ENCODE data around the gene ICAM5. TPM values are rescaled to one million over a fixed set of nuclear protein-coding genes. Genes with fewer than 3 reads are reported as not detected.

ICAM5 gene
- total and polyA plus RNA-seq, 10 of the 15 experiments (the other 5 are each of a cell fraction or from before 2014, with no cell fraction given): 0.14 to 4.6 (median 0.94) TPM; not detected in 2

- TF ChIP-seq ZZZ3 (IDR thresholded peaks at IDR 0.05; ENCODE audit: control insufficient read depth, insufficient read length, low read depth) (no peak), SPI1 (IDR thresholded peaks at IDR 0.05; ENCODE audit: borderline replicate concordance, insufficient read depth, low read depth, low read length) (no peak)
Measured at GRCh38 chr19:10294368-10294697, 4.6 kb downstream of the ICAM5 start (continued).

GRCh38 chr19:10295305-10295846, 5.6 kb downstream of the ICAM5 start:
- ChIA-PET RAD21 (ENCODE audit: unreplicated experiment) (no interaction called here), POLR2A (interaction anchor here (0.6 to 1.6 kb wide), 2 partner anchors 15 to 209 kb away, joined by 4 read pairs; no protein-coding TSS in a partner anchor), CTCF (interaction anchor here (0.8 kb wide), 1 partner anchor 365 kb away, joined by 3 read pairs; no protein-coding TSS in a partner anchor), SMC1A (ENCODE audit: uncharacterized antibody, unreplicated experiment) (no interaction called here)
- Histone ChIP-seq H4K20me1 (ENCODE audit: control insufficient read depth, insufficient read depth) (no peaks in the 10 kb centered on the region), H3K4me3 (peak overlapping the region; percentile 52; the same call in 1 of the 2 replicates), H3K9me3 (replicated peaks; ENCODE audit: control insufficient read depth, insufficient read depth, low read length) (no peaks in the 10 kb centered on the region; the same call in 2 of the 3 replicates), H3K4me1 (ENCODE audit: control insufficient read depth, insufficient read depth, low read length) (peaks cover 31% of the 10 kb centered on the region), H3K36me3 (ENCODE audit: control insufficient read depth in 2 of 2, insufficient read depth in 2 of 2, low read length in 1 of 2) (no peaks in the 10 kb centered on the region; a peak in 1 of 4 replicates), H3K9ac (ENCODE audit: control insufficient read depth, insufficient read depth, low read length) (peak overlapping the region; percentile 18; the same call in 1 of the 2 replicates), H3K79me2 (ENCODE audit: control insufficient read depth, insufficient read depth, low read length) (no peaks in the 10 kb centered on the region), H2AFZ (ENCODE audit: control insufficient read depth, low read depth, low read length) (peak overlapping the region; percentile 76), H3K27ac (ENCODE audit: control insufficient read depth, insufficient read depth) (no peak overlapping the region), H3K27me3 (replicated peaks in 1 of 2; ENCODE audit: control insufficient read depth in 2 of 2, insufficient read depth in 2 of 2, low read length in 1 of 2) (peaks cover 3 to 14% of the 10 kb centered on the region in 2 experiments), H3K4me2 (ENCODE audit: control insufficient read depth, insufficient read depth) (peak overlapping the region; percentile 76)
- intact Hi-C loops (cut with micrococcal nuclease; ENCODE audit: unreplicated experiment): no loop called here
- BruUV-seq (replicated peaks): no TSS peak
- DNase-seq (ENCODE audit: low read depth, low spot score): no peak
- peak; percentile 68 for ATAC-seq
- FAIRE-seq: no peak
- in situ Hi-C loops (cut with MboI): no loop called here
- 5% methylated on average over 48 of the region's 48 CpGs for WGBS (ENCODE audit: insufficient coverage, insufficient replicate concordance, low lambda C conversion rate, missing lambda C conversion rate)
- TF ChIP-seq SUZ12 (IDR thresholded peaks at IDR 0.05; ENCODE audit: unreplicated experiment) (no peak), SRF (IDR thresholded peaks at IDR 0.05; ENCODE audit: low read depth in 2 of 2, low read length in 2 of 2) (no peak), ASH2L (IDR thresholded peaks at IDR 0.05; ENCODE audit: borderline replicate concordance, low read depth) (no peak), POLR2AphosphoS5 (IDR thresholded peaks at IDR 0.05; ENCODE audit: low read length) (0 out of 2 replicates have a peak, but pooled peaks have one; percentile 18), PRDM15 (CRISPR knock-in tag; IDR thresholded peaks at IDR 0.05) (no peak), NKRF (conservative IDR thresholded peaks at IDR 0.05) (no peak), ZBTB40 (IDR thresholded peaks at IDR 0.05; ENCODE audit: borderline replicate concordance) (no peak), LARP7 (IDR thresholded peaks at IDR 0.05) (0 out of 2 replicates have a peak, but pooled peaks have one; percentile 39), NR2F1 (conservative IDR thresholded peaks at IDR 0.05) (peak; percentile 87)

Measured in GM12878 (cell line).